MCF 10A (cell line): ENCODE measurements around the gene GADD45A. TPM values are rescaled to one million over a fixed set of nuclear protein-coding genes. Genes with fewer than 3 reads are reported as not detected.

Source experiments
- Bru-seq: library from RNA; stranded (reverse); fragments of 400-500 nt; gene quantifications from one replicate; lab custom pipeline; 2021; lab: Mats Ljungman, UMichigan
- BruChase-seq, 2 experiments: library from RNA; stranded (reverse); fragments of 400-500 nt; gene quantifications; one replicate each; lab custom pipeline; 2021; lab: Mats Ljungman, UMichigan
- BruUV-seq: library from RNA; stranded (reverse); fragments of 400-500 nt; replicated peaks from 2 replicates; lab custom pipeline; 2021; lab: Mats Ljungman, UMichigan
- CTCF ChIA-PET: fragments of 300-600 bp; sonication (Branson Sonifier 250); formaldehyde crosslinking; extraction: SDS; loops from one replicate; lab custom pipeline; 2021; ENCODE audit warnings: antibody characterized with exemption, inconsistent platforms; lab: Yijun Ruan, JAX
- POLR2A ChIA-PET: fragments of 300-600, 350-650 bp; sonication (Branson Sonifier 250); formaldehyde crosslinking; extraction: SDS; loops from one replicate; lab custom pipeline; 2020; ENCODE audit warnings: antibody characterized with exemption, inconsistent platforms; lab: Yijun Ruan, JAX
- DNase-seq: peaks from one replicate; pipeline ENCODE4 v3.0.0-alpha.2; 2018; ENCODE audit not compliant: unreplicated experiment
- H3K27ac Mint-ChIP-seq: one replicate; pipeline ENCODE4 v1.8.0; 2022; ENCODE audit warnings: mild to moderate bottlenecking, low read depth, mixed read lengths; ENCODE audit not compliant: unreplicated experiment
- H3K27me3 Mint-ChIP-seq: one replicate; pipeline ENCODE4 v1.8.0; 2022; ENCODE audit warnings: mixed read lengths; ENCODE audit not compliant: insufficient read depth, unreplicated experiment
- H3K36me3 Mint-ChIP-seq: one replicate; pipeline ENCODE4 v1.8.0; 2022; ENCODE audit warnings: mild to moderate bottlenecking, moderate library complexity, mixed read lengths; ENCODE audit not compliant: insufficient read depth, unreplicated experiment
- H3K4me1 Mint-ChIP-seq: one replicate; pipeline ENCODE4 v1.8.0; 2022; ENCODE audit warnings: mixed read lengths; ENCODE audit not compliant: insufficient read depth, unreplicated experiment
- H3K4me3 Mint-ChIP-seq: one replicate; pipeline ENCODE4 v1.8.0; 2022; ENCODE audit warnings: mild to moderate bottlenecking, moderate library complexity, mixed read lengths; ENCODE audit not compliant: unreplicated experiment
- H3K9me3 Mint-ChIP-seq: one replicate; pipeline ENCODE4 v1.8.0; 2022; ENCODE audit warnings: mixed read lengths; ENCODE audit not compliant: unreplicated experiment
- intact Hi-C: fragments of 100-400 bp; cut with micrococcal nuclease; formaldehyde crosslinking; loops from 2 replicates; pipeline ENCODE4 v1.14.1; 2022
- long read RNA-seq: library from polyadenylated mRNA; stranded (forward); transcript quantifications from one replicate; pipeline ENCODE4 v2.0.0, GENCODE V29; 2022
- total RNA-seq: library from RNA; stranded (reverse); gene quantifications from 2 replicates; pipeline ENCODE4 v1.2.3, GENCODE V29; 2022
- TF ChIP-seq, protein P1 (sequence below): fragments of 200-600 bp; IDR thresholded peaks from one replicate; pipeline ENCODE4 v1.8.0; 2022; ENCODE audit warnings: antibody characterized with exemption, mild to moderate bottlenecking; ENCODE audit not compliant: unreplicated experiment

GADD45A gene, protein sequence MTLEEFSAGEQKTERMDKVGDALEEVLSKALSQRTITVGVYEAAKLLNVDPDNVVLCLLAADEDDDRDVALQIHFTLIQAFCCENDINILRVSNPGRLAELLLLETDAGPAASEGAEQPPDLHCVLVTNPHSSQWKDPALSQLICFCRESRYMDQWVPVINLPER
- 183 and 225 TPM in 2 replicates for total RNA-seq
- percentile 99 among the genes with signal in this experiment for Bru-seq, nascent RNA
- percentile 97 among the genes with signal in this experiment for BruChase-seq, experiment 1, labeled RNA remaining after a 6-hour chase
- percentile 99 among the genes with signal in this experiment for BruChase-seq, experiment 2, labeled RNA remaining after a 2-hour chase
- long read RNA-seq, transcript GADD45A-202 (4 exons, 1,496 nt) = major isoform, 511 of 641 reads
- long read RNA-seq, partial matches to known transcripts = 31 of 641 reads
- long read RNA-seq, other reads (novel, unspliced or antisense) = 93 of 641 reads

DNA sequence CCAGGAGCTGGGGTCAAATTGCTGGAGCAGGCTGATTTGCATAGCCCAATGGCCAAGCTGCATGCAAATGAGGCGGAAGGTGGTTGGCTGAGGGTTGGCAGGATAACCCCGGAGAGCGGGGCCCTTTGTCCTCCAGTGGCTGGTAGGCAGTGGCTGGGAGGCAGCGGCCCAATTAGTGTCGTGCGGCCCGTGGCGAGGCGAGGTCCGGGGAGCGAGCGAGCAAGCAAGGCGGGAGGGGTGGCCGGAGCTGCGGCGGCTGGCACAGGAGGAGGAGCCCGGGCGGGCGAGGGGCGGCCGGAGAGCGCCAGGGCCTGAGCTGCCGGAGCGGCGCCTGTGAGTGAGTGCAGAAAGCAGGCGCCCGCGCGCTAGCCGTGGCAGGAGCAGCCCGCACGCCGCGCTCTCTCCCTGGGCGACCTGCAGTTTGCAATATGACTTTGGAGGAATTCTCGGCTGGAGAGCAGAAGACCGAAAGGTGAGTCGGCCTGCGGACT is at the start of gene GADD45A:
GADD45A (plus strand) TSS at position 135 of the 491 bp plus-strand sequence; CDS start at position 429, 294 bp downstream.
- DNase-seq = peak; percentile 99
- no peaks in the 10 kb centered on the region for H3K27me3 Mint-ChIP-seq
- POLR2A ChIA-PET = interaction anchor here (0.8 to 12.5 kb wide), 31 partner anchors 8 to 256 kb away, joined by 3 to 446 read pairs (median 8); partner anchors contain the start of gene GNG12
- H3K27ac Mint-ChIP-seq = peak within 1 kb of the TSS; percentile 89
- peaks cover 34% of the 10 kb centered on the region for H3K4me1 Mint-ChIP-seq
- intact Hi-C loops = loop anchor here (1.0 to 5.0 kb wide), 3 partner anchors 28 to 427 kb away; no protein-coding TSS in a partner anchor
- peaks cover 53% of the 10 kb centered on the region for H3K36me3 Mint-ChIP-seq
- CTCF ChIA-PET = interaction anchor here (0.6 to 6.0 kb wide), 11 partner anchors 19 to 150 kb away, joined by 3 to 67 read pairs (median 12); no protein-coding TSS in a partner anchor
- BruUV-seq = no TSS peak
- H3K4me3 Mint-ChIP-seq = peak within 1 kb of the TSS; percentile 87
- TF ChIP-seq, protein P1, sequence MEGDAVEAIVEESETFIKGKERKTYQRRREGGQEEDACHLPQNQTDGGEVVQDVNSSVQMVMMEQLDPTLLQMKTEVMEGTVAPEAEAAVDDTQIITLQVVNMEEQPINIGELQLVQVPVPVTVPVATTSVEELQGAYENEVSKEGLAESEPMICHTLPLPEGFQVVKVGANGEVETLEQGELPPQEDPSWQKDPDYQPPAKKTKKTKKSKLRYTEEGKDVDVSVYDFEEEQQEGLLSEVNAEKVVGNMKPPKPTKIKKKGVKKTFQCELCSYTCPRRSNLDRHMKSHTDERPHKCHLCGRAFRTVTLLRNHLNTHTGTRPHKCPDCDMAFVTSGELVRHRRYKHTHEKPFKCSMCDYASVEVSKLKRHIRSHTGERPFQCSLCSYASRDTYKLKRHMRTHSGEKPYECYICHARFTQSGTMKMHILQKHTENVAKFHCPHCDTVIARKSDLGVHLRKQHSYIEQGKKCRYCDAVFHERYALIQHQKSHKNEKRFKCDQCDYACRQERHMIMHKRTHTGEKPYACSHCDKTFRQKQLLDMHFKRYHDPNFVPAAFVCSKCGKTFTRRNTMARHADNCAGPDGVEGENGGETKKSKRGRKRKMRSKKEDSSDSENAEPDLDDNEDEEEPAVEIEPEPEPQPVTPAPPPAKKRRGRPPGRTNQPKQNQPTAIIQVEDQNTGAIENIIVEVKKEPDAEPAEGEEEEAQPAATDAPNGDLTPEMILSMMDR = no peak
- H3K9me3 Mint-ChIP-seq = no peaks in the 10 kb centered on the region

DNA sequence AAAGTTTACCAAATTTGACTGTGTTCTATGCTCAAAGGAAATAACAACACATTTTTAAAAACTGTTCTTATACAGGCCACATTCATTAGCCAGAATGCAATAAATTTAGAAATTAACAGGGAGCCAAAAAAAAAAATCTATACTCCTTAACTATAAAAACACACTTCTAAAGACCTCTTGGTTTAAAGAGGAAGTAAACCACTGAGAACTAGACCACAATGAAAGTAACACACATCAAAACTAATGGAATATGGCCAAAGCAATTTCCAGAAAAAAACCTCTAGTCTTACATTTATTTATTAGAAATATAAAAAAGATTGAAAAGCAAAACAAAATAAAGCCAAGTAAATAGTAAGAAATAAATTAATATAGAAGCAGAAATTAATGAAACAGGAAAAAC is 48.9 kb upstream of the GADD45A start:
- intact Hi-C loops = no loop called here
- Mint-ChIP-seq H3K9me3 (no peaks in the 10 kb centered on the region), H3K4me3 (no peak overlapping the region), H3K27me3 (no peaks in the 10 kb centered on the region), H3K27ac (no peak overlapping the region), H3K4me1 (peaks cover 15% of the 10 kb centered on the region), H3K36me3 (no peaks in the 10 kb centered on the region)
- TF ChIP-seq, protein P1 = no peak
- no TSS peak for BruUV-seq
- POLR2A ChIA-PET = interaction anchor here (0.6 to 1.3 kb wide), 2 partner anchors 46 to 49 kb away, joined by 3 to 8 read pairs; partner anchors contain the start of gene GADD45A
- CTCF ChIA-PET = interaction anchor here (0.6 kb wide), 1 partner anchor 129 kb away, joined by 3 read pairs; no protein-coding TSS in a partner anchor
- no peak for DNase-seq

DNA sequence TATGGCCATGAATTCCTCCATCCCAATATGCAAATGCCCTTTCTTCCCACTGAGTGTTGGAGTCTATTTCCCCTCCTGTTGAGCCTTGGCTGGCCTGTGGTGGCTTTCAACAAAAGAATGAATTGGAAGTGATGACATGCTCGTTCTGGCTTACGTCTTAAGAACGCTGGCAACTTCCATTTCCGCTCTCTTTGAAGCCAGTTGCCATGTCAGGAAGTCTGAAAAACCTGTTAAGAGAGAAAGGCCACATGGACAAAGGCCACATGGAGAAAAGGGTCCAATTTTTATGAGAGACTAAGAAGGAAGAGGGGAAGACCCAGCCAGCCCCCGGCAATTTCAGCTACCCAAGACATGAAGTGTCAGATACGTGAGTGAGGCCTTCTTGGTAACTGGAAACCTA is 45.6 kb upstream of the GADD45A start:
- intact Hi-C loops = no loop called here
- Mint-ChIP-seq H3K27ac (no peak overlapping the region), H3K36me3 (no peaks in the 10 kb centered on the region), H3K4me1 (peaks cover 8% of the 10 kb centered on the region), H3K4me3 (no peak overlapping the region), H3K27me3 (no peaks in the 10 kb centered on the region), H3K9me3 (no peaks in the 10 kb centered on the region)
- POLR2A ChIA-PET = no interaction called here
- TF ChIP-seq, protein P1 = no peak
- DNase-seq = no peak
- CTCF ChIA-PET = interaction anchor here (0.6 to 2.0 kb wide), 5 partner anchors 9 to 182 kb away, joined by 3 to 4 read pairs (median 4); no protein-coding TSS in a partner anchor
- BruUV-seq = no TSS peak

DNA sequence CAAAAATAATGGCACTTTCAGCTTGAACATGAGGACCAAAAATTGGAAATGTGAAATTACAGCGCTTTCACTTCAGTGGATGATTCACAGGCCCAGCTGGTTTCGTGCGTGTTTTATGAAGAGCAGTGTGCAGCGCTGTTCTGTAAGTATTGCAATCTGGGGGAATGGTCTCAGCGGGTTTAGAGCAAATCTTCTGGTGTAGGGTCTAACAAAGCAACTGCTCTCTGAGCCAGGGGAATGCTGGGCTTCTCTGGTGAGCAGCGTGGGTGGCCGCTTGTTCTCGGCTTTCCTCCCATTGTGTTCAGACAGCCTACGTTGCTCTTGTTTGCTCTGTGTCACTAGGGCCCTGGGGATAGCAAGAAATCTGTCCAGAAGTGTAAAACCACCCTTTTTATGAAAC is 42.4 kb upstream of the GADD45A start:
- POLR2A ChIA-PET = interaction anchor here (0.6 kb wide), 1 partner anchor 19 kb away, joined by 3 read pairs; no protein-coding TSS in a partner anchor
- Mint-ChIP-seq H3K27ac (no peak overlapping the region), H3K36me3 (no peaks in the 10 kb centered on the region), H3K4me1 (no peaks in the 10 kb centered on the region), H3K4me3 (no peak overlapping the region), H3K9me3 (no peaks in the 10 kb centered on the region), H3K27me3 (no peaks in the 10 kb centered on the region)
- CTCF ChIA-PET = interaction anchor here (1.1 kb wide), 1 partner anchor 15 kb away, joined by 3 read pairs; no protein-coding TSS in a partner anchor
- no peak for DNase-seq
- BruUV-seq = no TSS peak
- intact Hi-C loops = no loop called here
- TF ChIP-seq, protein P1 = no peak
